GM04503 (cell line): ENCODE measurements around the gene OGA.
"Not testable (repeated sequence)": the region's sequence is repeated elsewhere in the genome, so short reads cannot be mapped to it uniquely, and the experiment has no call there.

Source experiments
- DNase-seq: peaks from one replicate; pipeline ENCODE4 v3.0.0-alpha.2; 2012; ENCODE audit warnings: low read depth

Gene OGA

DNA sequence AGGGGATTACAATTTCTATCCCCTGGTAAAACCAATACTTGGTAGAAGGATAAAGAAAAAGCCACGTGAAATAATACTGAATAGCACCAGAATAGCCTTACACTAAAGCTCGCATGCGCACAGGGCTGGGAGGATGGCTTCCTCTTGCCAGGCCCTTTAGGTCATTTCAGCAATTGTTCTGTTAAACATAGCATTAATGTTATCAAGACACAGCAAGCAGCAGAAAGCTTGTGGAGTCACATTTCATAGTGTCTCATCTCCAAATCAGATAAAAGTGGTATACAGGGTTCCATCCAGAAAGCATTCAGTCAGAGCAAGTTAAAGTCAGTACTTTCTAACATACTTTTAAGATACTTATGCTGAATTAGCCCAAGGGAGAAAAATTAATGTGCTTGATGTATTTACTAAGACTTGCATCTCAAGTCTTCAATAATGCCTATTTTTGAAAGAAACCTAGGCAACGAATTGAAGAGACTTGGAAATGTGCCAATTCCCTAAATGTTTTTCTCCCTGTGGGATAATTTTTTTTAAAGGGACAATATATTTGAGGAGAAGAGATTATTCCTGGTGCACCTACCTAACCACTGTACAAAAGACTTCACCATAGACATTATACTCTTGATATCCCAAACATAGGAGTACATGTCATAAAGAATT, 20.7 kb downstream of the OGA start:
- DNase-seq = no peak

DNA sequence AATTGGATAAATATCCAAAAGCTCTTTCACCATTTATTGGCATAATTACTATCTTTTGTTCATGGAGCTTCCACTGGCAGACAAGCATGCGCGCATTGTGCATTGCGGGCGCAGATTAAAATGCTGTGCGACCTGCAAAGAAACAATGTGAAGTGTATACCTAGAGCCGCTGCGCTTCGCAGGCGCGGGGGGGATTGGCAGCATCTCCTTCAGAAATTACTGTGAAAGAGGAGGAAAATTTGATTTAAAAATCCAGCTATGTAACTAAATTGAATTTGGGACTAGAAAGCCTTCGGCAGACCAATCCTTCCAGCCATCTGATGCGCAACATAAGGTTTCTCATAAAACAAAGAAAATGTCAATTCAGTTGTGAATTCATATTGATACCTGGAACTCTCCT, 24.7 kb downstream of the OGA start:
- DNase-seq = no peak

DNA sequence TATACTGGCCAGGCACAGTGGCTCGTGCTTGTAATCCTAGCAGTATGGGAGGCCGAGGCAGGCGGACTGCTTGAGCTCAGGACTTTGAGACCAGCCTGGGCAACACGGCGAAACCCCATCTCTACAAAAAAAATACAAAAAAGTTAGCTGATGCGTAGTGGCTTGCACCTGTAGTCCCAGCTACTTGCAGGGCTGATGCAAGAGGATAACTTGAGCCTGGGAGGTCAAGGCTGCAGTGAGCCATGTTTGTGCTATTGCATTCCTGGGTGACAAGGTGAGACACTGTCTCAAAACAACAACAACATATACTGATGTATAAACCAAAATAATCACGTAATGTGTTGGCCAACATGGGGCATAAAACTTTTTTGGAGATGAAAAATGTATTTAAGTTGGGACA, 28.6 kb downstream of the OGA start:
- DNase-seq = no peak

DNA sequence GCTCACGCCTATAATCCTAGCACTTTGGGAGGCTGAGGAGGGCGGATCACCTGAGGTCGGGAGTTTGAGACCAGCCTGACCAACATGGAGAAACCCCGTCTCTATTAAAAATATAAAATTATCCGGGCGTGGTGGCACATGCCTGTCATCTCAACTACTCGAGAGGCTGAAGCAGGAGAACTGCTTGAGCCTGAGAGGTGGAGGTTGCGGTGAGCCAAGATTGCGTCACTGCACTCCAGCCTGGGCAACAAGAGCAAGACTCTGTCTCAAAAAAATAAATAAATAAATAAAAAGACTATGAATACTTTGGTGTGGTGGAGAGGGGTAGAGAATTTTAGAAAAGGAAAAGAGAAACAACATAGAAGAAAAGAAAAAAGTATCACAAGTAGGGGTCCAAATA, 29.0 kb downstream of the OGA start:
- not testable (repeated sequence) for DNase-seq

DNA sequence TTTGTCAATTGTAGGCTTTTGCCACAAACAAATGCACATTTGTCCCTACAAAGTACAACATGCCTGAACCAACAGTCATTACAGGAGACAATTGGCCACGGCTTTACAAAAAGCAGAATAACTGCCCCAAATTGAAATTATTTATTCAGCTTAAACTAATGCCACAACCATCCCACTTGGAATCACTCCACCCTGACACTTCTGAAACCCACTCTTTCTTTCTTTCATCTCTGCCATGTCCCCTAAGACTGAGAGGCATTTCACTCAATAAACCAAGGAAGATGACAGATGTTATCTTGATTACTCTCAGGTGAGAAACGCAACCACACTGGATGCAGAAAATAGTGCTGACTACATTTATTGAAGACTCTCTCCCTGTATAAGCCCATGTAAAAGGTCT, 32.4 kb downstream of the OGA start:
- DNase-seq = no peak

DNA sequence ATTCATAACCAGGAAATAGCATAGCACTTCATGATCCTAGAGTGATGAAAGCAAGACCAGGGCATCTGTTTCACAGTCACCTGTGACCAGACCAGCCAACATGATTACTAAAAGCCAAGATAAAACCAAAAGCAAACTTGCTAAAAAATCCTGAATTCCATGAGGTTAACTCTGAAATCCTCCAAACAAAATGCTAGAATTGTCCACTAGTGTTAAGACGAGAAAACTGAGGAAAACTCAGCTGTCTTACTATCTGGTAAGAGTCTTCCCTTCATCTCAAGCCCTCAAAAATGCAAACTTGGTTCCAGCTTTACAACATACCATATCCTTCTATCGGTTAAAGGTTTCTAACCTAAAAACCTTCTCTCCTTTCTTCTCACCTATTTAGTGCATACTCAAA, 33.7 kb downstream of the OGA start:
- DNase-seq = no peak

DNA sequence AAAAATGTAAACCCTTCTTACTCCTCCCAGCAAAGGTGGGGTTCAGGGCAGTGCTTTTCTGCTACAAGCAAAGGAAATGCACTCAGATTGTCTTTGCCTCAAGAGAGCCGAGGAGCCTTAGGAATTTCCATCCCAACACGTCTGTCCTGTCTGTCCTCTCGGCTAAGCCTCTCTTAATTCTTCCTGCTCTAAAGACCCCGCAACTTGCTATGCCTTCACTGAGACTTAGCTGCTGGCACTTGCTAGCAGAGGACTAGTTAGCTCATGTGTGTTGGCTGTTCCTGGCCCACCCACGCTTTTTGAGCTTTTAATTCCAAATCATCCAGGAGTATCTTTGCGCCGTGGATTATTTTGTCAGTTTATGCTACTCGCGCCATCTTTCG, 34.5 kb downstream of the OGA start:
- DNase-seq = no peak

DNA sequence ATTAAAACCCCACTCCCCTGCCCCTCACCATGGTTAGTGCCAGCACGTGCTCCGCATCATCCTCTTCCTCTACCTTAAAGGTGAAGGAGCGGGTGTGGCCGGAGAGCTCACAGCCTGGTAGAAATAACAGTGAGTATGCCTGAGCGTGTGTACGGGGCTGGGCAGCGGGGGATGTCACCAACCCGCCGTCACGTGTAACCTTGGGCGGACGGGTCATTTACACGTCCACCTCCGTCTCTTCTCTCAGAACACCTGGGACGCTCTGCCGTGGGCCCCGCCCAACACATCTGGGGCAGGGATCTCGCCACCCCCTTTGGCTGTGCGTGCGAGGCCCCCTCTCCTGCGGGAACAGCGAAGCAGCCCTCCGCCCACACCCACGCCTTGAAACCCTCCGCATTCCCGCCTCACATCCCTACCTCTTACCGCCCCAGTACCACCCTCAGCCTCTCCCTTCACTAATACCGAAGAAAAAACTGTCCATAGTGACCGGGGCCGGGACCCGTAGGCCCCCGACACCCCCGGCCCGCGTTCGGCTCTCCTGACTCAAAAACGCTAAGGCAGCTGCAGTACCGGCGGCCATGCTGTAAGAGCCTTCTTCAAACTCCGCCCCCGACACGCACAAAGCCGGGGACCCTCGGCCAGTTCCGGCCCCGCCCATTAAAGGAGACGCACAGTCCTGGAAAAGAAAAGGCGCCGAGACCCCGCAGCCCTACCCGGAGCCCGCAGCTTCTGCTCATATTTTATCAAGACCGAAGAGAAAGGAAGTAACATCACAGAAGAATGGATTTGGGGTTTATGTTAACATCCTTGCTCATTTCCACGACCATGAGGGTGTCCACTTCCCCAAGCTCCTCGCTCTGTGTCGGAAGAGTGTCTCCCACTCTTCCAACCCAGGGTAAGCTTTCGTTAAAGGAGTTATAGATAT, 35.2 kb downstream of the OGA start, which contains the start of gene NPM3:
NPM3 (minus strand) TSS at position 636 of the 925 bp plus-strand sequence; CDS start at position 580, 56 bp downstream.
- no peak for DNase-seq

DNA sequence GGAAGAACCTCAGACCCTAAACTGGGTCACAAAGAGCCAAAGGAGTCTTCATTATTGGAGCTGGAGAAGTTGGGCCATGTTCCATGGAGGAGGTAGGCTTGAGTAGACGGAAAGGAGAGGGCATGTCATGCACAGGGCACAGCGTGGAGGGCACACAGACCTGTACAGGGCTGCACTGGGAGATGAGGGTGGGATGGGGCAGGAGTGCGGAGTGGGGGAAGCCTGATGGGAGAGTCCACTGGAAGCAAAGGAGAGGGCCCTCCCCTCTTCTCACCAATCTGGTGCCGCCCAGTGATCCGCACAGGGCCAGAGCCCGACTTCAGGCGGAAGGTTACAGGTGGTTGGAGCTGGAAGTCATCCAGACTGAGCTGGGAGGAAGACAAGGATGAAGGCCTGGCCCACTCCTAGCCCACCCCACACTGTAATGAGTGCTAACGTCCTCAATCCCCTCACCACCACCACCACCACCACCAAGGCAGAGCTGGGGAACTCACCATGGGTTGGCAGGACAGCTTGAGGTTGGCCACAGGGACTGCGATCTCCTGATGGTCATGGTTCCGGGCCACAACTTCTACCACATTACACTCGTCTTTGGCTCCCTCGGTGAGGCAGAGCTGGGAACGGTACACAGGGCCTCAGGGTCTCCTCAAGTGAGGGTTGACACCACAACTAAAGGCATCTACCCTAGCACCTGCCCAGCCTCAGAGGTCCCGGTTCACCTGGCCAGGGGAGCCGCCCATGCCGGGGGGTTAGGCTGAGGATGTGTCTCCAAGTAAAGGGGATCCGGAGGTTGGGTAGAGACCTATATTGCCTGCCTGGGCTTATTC, 36.0 kb downstream of the OGA start:
- DNase-seq = no peak

DNA sequence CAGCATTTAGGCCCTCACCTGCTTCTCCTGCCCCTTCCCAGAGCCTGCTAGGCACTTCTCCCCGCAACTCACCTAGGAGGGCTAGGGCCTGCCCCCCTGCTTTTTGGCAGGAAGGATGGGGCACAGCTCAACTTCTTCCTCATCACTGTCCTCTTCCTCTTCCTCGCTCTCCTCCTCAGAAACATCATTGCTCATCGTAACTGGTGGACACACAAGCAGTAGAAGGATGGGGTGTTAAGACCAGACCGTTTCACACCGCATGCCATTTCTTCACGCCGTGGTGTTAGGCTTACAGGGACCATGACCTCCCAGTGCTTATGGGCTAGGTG, 36.6 kb downstream of the OGA start:
- DNase-seq = no peak

DNA sequence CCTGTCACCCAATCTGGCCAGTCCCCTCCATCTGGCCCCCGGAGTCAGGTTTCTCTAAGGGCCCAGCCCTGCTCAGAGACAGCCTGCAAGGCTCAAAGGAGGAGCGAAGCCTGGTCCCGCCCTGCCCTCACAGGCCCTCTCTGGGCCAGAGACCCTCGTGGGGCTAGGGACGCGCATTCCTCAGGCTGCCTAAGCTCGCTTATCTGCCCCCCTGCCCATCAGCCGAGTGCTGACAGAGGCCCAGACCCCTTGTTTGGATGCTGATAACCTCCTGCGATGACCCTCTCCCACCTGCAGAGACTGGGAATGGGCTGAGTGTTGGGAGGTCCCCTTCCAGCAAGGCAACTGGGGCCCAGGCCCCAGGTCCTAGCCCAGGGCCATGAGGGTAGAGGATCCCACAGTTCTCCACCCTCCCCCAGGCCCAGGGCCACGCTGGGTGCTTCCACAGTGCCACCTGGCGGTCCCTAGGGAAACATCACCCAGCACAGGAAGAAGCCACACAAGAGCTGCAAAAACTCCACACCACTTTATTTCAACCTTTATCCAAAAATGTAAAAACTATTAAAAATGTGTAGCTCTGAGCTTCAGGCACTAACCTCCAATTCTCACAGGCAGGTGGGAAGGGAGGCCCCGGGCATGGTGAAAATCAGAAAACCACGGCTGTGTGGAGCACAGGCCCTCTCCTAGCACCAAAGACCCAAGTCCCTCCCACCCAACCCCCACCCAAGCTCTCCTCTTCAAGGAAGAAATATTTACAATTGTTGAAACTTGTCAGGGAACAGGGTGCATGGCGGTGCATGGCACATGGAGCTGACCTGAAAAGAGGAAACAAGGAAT, 37.2 kb downstream of the OGA start:
- no peak for DNase-seq

DNA sequence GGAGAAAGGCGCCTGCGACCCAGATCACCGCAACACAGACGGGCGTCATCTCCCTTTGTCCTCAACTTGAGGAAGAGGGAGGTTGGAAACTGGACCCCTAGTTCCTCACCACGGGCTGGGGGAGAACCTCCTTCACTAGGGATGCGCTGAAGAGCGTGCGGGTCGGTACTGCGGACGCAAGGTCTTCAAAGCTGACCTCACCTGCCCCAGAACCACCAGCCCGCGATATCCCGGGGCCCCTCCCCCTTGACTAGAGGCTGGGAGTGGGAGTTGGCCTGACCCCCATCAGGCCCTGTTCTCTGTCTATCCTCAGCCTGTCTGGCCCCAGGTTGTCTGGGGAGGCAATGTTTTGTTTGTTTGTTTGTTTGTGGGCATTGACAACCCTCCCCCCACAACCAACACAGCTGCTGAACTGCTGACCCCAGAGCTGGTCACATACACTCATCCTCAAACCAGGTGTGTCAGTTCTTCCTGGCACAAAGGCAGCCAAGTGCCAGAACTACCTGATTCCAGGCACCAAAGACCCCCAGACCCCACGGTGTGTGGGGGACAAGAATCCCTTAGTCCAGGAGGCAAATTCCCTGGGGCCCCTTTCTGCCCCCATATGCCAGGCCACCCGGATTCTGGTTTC, 37.9 kb downstream of the OGA start:
- no peak for DNase-seq

DNA sequence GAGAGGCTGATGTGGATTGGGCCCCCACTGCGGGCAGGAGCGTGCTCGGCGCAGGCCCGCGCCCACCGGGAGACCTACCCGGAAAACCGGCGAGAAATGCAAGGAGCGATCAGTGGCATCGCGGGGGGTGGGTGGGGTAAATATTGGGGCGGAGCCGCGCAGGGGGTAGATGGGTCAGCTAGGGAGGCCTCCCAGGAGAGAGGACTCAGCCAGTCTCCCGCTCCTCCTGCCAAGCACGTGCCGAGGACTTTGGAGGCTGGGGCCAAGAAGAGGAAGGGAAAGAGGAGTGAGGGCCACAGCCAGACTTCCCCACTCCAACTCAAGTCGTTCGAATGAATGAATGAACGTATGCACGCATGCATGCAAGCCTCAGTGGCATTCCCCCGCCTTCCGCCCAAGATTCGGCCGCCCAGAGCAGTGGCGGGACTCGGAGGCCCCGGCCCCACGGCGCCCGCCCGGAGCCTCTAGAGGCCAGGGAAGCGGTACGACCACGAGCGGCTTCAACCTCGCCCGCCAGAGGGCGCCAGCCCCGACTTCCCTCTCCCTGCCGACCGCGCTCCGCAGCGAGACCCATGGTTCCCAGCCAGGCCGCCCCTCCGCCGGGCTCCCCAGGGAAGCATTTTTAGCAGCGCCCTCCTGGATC, 38.6 kb downstream of the OGA start:
- no peak for DNase-seq

DNA sequence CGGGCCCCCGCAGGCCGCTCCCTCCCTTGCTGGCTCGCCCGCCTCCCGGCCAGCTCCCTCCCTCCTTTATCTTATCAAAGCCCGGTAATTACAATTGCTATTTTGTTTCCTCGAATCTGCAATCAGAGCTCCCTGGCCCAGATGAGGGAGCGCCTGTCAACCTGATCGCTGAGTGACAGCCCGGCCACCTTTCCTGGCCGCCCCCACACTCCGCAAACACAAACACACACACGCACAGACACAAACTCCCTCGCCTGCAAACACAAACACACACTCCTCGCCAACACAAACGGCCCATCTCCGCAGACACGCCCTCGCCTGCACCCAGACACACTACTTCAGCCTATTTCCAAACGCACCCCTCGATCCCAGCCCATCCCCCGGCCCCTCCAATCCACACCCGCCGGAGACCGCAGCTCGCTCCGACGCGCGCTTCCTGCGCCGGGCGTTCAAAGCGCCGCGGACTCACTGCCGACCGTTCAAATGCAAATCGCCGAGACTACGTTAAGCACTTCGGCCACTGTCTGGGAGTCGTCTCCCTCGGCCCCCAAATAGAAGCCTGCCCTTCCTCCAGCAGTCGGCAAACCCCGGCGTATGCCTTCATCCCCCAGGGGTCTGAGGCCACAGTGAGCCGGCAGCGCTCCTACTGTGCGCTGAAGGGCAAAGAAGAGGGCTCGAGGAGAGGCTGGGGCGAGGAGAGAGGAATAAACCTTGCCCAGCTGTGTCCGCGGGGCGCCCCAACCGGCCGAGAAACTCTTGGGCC, 39.3 kb downstream of the OGA start:
- DNase-seq = no peak

DNA sequence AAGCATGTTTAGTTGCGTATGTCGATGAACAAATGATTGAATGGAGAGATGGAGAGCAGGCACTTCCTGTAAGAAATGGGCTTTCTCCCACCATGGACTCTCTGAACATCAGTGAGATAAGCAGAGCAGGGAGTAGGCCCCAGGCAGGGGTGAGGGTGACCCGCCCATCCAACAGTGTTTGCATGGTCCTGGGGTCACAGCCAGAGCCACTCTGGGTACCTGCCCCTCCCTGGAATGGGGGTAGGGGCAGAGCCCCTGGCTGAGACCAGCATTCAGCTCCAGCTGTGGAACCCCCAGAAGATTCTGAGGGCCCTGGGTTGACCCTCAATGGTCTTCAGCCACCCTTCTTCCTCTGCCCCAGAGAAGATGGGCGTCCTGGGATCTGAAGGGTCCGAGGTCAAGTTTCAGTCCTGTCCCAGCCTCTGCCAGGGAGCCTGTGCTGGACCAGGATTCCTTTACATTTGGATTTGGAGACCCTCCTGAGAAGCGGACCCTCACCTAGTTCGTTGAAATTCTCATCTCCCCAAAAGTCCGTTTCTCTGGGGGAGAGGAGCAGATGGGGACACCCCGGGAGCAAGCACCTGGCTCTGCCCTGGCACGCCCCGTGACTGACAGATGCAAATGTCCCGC, 40.0 kb downstream of the OGA start:
- DNase-seq = no peak

DNA sequence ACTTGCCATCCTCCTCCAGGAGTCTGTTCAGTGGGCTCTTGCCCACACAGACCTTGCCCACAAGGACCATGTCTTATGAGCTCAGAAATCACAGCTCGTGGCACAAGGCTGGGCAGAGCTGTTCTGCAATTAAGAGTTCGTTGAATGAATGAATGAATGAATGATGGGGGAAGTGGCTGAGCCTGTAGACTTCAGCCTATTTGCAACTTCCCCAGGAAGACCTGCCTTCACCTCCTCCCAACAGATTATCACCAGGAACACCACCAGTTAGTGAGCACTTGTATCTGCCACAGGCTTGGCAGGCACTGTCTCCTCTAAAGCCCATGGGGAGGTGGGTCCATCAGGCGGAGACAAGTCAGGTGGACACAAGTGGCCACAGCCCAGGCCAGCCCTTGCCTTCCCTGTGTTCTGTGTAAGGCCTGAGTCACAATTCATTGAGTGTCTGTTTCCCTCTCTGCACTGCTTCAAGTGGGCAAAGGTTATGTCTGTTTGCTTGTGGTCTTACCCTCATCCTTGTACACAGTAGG, 40.6 kb downstream of the OGA start:
- no peak for DNase-seq

DNA sequence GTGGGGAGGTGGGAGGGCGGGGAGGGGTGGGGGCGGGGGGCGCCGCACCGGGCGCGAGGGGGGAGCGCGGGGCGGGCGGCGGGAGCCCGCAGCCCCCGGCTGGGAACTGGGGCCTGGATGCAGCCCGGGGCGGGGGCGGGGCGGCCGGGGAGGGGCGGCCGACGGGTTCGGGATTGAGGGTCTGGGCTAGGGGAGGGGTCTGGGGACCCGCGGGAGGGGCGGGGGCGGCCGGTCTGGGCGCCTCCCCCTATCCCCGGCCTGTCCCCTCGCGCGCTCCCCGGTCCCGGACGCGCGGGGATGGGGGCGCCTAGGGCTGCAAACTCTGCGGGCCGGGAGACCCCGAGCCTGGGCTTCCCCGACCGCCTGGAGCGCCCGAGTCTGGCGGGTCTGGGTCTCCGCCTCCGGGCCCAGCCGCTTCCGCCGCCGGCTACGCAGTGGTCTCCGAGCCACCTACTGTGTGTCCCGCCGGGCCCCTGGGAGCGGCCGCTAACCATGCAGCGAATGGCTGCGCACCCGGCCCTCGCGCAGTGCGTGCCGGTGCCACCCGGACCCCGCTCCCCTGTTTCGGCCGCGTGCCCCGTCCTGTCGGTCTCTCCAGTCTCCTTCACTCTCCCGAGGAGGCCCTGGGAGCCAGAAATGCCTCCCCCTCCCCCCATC, 42.0 kb downstream of the OGA start:
- DNase-seq = no peak

DNA sequence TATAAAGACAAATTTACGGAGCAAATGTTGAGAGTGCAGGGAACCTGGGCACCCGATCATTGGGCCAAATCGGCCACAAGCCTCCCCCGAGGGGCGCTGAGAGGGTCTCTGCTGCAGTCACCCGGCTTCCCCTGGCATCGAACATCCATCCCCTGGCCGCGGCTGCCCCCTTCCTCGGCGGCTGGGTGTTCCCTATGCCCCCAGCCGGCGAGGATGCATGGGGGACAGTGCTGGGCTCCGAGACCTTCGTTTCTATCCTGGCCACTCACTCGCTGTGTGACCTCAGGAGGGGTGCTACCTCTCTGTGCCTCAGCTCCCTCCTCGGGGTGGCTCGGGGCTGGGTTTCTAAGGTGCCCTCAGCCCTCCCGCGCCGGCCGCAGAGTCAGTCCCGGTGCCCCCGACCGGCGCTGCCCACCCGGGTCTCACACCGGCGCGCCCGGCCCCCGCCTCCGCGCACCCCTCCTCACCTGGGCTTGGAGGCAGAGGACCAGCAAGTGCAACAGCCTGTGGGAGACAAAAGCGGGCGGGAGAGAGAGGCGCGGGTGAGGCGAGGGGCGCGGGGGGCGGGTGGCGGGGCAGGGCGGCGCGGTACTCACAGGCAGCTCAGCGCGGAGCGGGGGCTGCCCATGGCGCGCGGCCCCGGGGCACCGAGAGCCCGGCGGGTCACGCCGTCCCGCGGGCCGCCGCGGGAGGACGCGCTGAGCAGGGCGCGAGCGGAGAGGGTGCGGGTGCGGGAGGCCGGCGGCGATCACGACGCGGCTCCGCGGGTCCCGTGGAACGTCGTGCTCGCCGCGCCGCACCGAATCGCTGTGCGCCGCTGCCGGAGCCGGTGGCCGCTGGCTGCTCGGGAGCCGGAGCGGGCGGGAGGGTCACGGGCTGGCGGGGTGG, 42.7 kb downstream of the OGA start, which contains the start of gene FGF8:
FGF8 (minus strand) TSS at position 842 of the 888 bp plus-strand sequence; CDS start at position 628, 214 bp downstream.
- DNase-seq = no peak
